SK-N-SH (cell line): ENCODE data around the gene ORMDL2. TPM values are rescaled to one million over a fixed set of nuclear protein-coding genes. Genes with fewer than 3 reads are reported as not detected.

Experiments used
- CTCF ChIA-PET: fragments of 300-600, 350-600 bp; formaldehyde crosslinking; extraction: SDS; loops from one replicate; lab custom pipeline; 2021; lab: Yijun Ruan, JAX
- POLR2A ChIA-PET: fragments of 350-600 bp; sonication (Branson Sonifier 250); formaldehyde crosslinking; extraction: SDS; loops from one replicate; lab custom pipeline; 2020; ENCODE audit warnings: antibody characterized with exemption, inconsistent platforms; lab: Yijun Ruan, JAX
- DNase-seq: peaks from one replicate; pipeline ENCODE4 v3.0.0; 2012
- H2AFZ ChIP-seq: fragments of 200-600 bp; sonication (generic); 2 replicates; pipeline ENCODE4 v1.8.1; 2016; ENCODE audit warnings: antibody characterized with exemption, mild to moderate bottlenecking, low read depth
- H3F3A ChIP-seq: fragments of 200-600 bp; sonication (generic); replicated peaks from 2 replicates; pipeline ENCODE3; 2016; ENCODE audit warnings: antibody characterized with exemption, mild to moderate bottlenecking; ENCODE audit not compliant: insufficient read depth
- H3K27ac ChIP-seq, 2 experiments: fragments of 200-500 bp in 1 of 2; fragments of 200-600 bp in 1 of 2; sonication (Bioruptor generic) in 1 of 2; sonication (generic), shearing (Covaris generic) in 1 of 2; 2 replicates each; pipeline versions ENCODE4 v1.5.1 to v1.6.1; 2014 to 2016; ENCODE audit warnings: low read depth in 2 of 2, inconsistent platforms in 1 of 2, low read length in 1 of 2, mild to moderate bottlenecking in 1 of 2, mixed read lengths in 1 of 2
- H3K27me3 ChIP-seq: fragments of 200-600 bp; sonication (generic), shearing (Covaris generic); 2 replicates; pipeline ENCODE4 v1.6.1; 2016; ENCODE audit warnings: mixed run types; ENCODE audit not compliant: insufficient read depth
- H3K36me3 ChIP-seq, 2 experiments: fragments of 200-500 bp in 1 of 2; fragments of 200-600 bp in 1 of 2; sonication (Bioruptor generic) in 1 of 2; sonication (generic) in 1 of 2; replicated peaks in 1 of 2; 2 replicates each; pipeline versions ENCODE3 to v1.5.1; 2014 to 2016; ENCODE audit warnings: low read length in 1 of 2, mild to moderate bottlenecking in 1 of 2; ENCODE audit not compliant: insufficient read depth in 2 of 2, control insufficient read depth in 1 of 2
- H3K4me1 ChIP-seq, 2 experiments: fragments of 200-500 bp in 1 of 2; fragments of 200-600 bp in 1 of 2; sonication (Bioruptor generic) in 1 of 2; sonication (generic), shearing (Covaris generic) in 1 of 2; 2 replicates each; pipeline versions ENCODE4 v1.5.1 to v1.6.1; 2014 to 2016; ENCODE audit warnings: low read depth in 1 of 2, low read length in 1 of 2, mixed run types in 1 of 2; ENCODE audit not compliant: insufficient read depth in 2 of 2, control insufficient read depth in 1 of 2
- H3K4me2 ChIP-seq: fragments of 200-600 bp; sonication (generic), shearing (Covaris generic); 2 replicates; pipeline ENCODE4 v1.6.1; 2017; ENCODE audit warnings: mixed run types
- H3K4me3 ChIP-seq, 2 experiments: fragments of 200-500 bp in 1 of 2; fragments of 200-600 bp in 1 of 2; sonication (Bioruptor generic) in 1 of 2; sonication (generic), shearing (Covaris generic) in 1 of 2; 2 replicates each; pipeline versions ENCODE4 v1.5.1 to v1.8.1; 2014 to 2016; ENCODE audit warnings: low read depth in 2 of 2, inconsistent platforms in 1 of 2, low read length in 1 of 2, mild to moderate bottlenecking in 1 of 2, mixed read lengths in 1 of 2, moderate library complexity in 1 of 2
- H3K79me2 ChIP-seq: fragments of 200-600 bp; sonication (generic); 2 replicates; pipeline ENCODE4 v1.8.1; 2017; ENCODE audit warnings: mild to moderate bottlenecking; ENCODE audit not compliant: insufficient read depth
- H3K9ac ChIP-seq: fragments of 200-600 bp; sonication (generic); 2 replicates; pipeline ENCODE4 v1.6.1; 2017; ENCODE audit warnings: mixed run types
- H3K9me2 ChIP-seq: fragments of 200-600 bp; sonication (generic); 2 replicates; pipeline ENCODE4 v1.6.1; 2017; ENCODE audit warnings: mixed run types
- H3K9me3 ChIP-seq: fragments of 200-600 bp; sonication (generic); 2 replicates; pipeline ENCODE4 v1.6.1; 2017; ENCODE audit warnings: mixed run types, mild to moderate bottlenecking, moderate library complexity
- H4K20me1 ChIP-seq: fragments of 200-600 bp; sonication (generic); 2 replicates; pipeline ENCODE4 v1.6.1; 2017; ENCODE audit warnings: mild to moderate bottlenecking, mixed run types; ENCODE audit not compliant: insufficient read depth
- EP300 ChIP-seq, 2 experiments: IDR thresholded peaks; 2 replicates each; pipeline versions ENCODE4 v1.4.0 to v1.6.1; 2012; ENCODE audit warnings: borderline replicate concordance in 1 of 2, low read depth in 1 of 2, low read length in 1 of 2
- FOSL2 ChIP-seq: IDR thresholded peaks from 2 replicates; pipeline ENCODE4 v1.4.0; 2012; ENCODE audit warnings: low read depth, mild to moderate bottlenecking, moderate library complexity, borderline replicate concordance
- JUND ChIP-seq: IDR thresholded peaks from 2 replicates; pipeline ENCODE4 v1.4.0; 2012
- MAX ChIP-seq: IDR thresholded peaks from 2 replicates; pipeline ENCODE4 v1.4.0; 2012; ENCODE audit warnings: low read depth
- MEF2A ChIP-seq: IDR thresholded peaks from 2 replicates; pipeline ENCODE4 v1.4.0; 2012; ENCODE audit warnings: low read depth, borderline replicate concordance
- MXI1 ChIP-seq: IDR thresholded peaks from 2 replicates; pipeline ENCODE4 v1.6.1; 2012; ENCODE audit warnings: mild to moderate bottlenecking, low read depth, low read length, improper control_type of control experiment
- POLR2AphosphoS5 ChIP-seq: IDR thresholded peaks from 2 replicates; pipeline ENCODE4 v1.6.1; 2012; ENCODE audit warnings: low read depth, low read length
- RAD21 ChIP-seq: IDR thresholded peaks from 2 replicates; pipeline ENCODE4 v1.6.1; 2012; ENCODE audit warnings: mild to moderate bottlenecking, low read length
- RCOR1 ChIP-seq: fragments of 150-350 bp; IDR thresholded peaks from 2 replicates; pipeline ENCODE4 v1.6.1; 2017; ENCODE audit warnings: antibody characterized with exemption, low read length
- RFX5 ChIP-seq: IDR thresholded peaks from 2 replicates; pipeline ENCODE4 v1.6.1; 2012; ENCODE audit warnings: mild to moderate bottlenecking, improper control_type of control experiment, low read length
- SIN3A ChIP-seq: IDR thresholded peaks from 2 replicates; pipeline ENCODE4 v1.6.1; 2012; ENCODE audit warnings: low read depth, mild to moderate bottlenecking, low read length, moderate library complexity, borderline replicate concordance
- SMC3 ChIP-seq: IDR thresholded peaks from 2 replicates; pipeline ENCODE4 v1.6.1; 2012; ENCODE audit warnings: low read depth, low read length, improper control_type of control experiment
- TCF12 ChIP-seq: IDR thresholded peaks from 2 replicates; pipeline ENCODE4 v1.4.0; 2012
- TEAD4 ChIP-seq: IDR thresholded peaks from 2 replicates; pipeline ENCODE4 v1.4.0; 2012; ENCODE audit warnings: mild to moderate bottlenecking, borderline replicate concordance; ENCODE audit not compliant: insufficient read depth
- USF1 ChIP-seq: IDR thresholded peaks from 2 replicates; pipeline ENCODE4 v1.4.0; 2012; ENCODE audit warnings: low read depth, borderline replicate concordance
- USF2 ChIP-seq: fragments of 150-350 bp; IDR thresholded peaks from 2 replicates; pipeline ENCODE4 v1.6.1; 2017; ENCODE audit warnings: antibody characterized with exemption, low read length, low read depth, borderline replicate concordance
- YY1 ChIP-seq: IDR thresholded peaks from 2 replicates; pipeline ENCODE4 v1.4.0; 2012; ENCODE audit warnings: low read depth, mild to moderate bottlenecking
- ZBTB33 ChIP-seq: IDR thresholded peaks from 2 replicates; pipeline ENCODE4 v1.4.0; 2012; ENCODE audit warnings: low read depth, borderline replicate concordance
- WGBS: methylation state at CpG from one replicate; pipeline ENCODE4 v1.1.6; 2017; ENCODE audit warnings: low lambda C conversion rate; 5-methylcytosine and 5-hydroxymethylcytosine counted together
- polyA plus RNA-seq, 3 experiments: library from polyadenylated mRNA; depleted of rRNA; stranded (reverse); fragments of >200 nt; gene quantifications; 2 replicates each; pipeline ENCODE4 v1.2.3, GENCODE V29; 2012
- TF ChIP-seq, protein P1 (sequence below): IDR thresholded peaks from 2 replicates; pipeline ENCODE4 v1.6.1; 2012; ENCODE audit warnings: mild to moderate bottlenecking, low read depth, low read length, moderate library complexity
- TF ChIP-seq, protein P2 (sequence below): IDR thresholded peaks from 2 replicates; pipeline ENCODE4; 2012

The ORMDL2 gene
- polyA plus RNA-seq, 1 of the 3 experiments (the other 2 are of a cell fraction) = 37.3 TPM

GRCh38 chr12:55806982-55807381 lies 10.9 kb upstream of the ORMDL2 start:
- ChIA-PET CTCF (interaction anchor here (0.6 to 3.4 kb wide), 4 partner anchors 11 to 151 kb away, joined by 3 to 14 read pairs (median 4); no protein-coding TSS in a partner anchor), POLR2A (no interaction called here)
- 96% methylated on average over 8 of the region's 8 CpGs for WGBS
- no peak for DNase-seq
- H3K9ac ChIP-seq = no peak overlapping the region
- H3K27ac ChIP-seq = no peak overlapping the region
- no peaks in the 10 kb centered on the region for H3K9me3 ChIP-seq
- TF ChIP-seq, protein P1, sequence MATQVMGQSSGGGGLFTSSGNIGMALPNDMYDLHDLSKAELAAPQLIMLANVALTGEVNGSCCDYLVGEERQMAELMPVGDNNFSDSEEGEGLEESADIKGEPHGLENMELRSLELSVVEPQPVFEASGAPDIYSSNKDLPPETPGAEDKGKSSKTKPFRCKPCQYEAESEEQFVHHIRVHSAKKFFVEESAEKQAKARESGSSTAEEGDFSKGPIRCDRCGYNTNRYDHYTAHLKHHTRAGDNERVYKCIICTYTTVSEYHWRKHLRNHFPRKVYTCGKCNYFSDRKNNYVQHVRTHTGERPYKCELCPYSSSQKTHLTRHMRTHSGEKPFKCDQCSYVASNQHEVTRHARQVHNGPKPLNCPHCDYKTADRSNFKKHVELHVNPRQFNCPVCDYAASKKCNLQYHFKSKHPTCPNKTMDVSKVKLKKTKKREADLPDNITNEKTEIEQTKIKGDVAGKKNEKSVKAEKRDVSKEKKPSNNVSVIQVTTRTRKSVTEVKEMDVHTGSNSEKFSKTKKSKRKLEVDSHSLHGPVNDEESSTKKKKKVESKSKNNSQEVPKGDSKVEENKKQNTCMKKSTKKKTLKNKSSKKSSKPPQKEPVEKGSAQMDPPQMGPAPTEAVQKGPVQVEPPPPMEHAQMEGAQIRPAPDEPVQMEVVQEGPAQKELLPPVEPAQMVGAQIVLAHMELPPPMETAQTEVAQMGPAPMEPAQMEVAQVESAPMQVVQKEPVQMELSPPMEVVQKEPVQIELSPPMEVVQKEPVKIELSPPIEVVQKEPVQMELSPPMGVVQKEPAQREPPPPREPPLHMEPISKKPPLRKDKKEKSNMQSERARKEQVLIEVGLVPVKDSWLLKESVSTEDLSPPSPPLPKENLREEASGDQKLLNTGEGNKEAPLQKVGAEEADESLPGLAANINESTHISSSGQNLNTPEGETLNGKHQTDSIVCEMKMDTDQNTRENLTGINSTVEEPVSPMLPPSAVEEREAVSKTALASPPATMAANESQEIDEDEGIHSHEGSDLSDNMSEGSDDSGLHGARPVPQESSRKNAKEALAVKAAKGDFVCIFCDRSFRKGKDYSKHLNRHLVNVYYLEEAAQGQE = no peak
- TF ChIP-seq RAD21 = no peak
- no peak for TF ChIP-seq RFX5
- TF ChIP-seq SIN3A = no peak
- TF ChIP-seq MXI1 = no peak
- no peak for TF ChIP-seq EP300 (IDR thresholded peaks at IDR 0.05; ENCODE audit: borderline replicate concordance in 1 of 2, low read depth in 1 of 2, low read length in 1 of 2)
- TF ChIP-seq SMC3 = no peak
- no peak for TF ChIP-seq YY1
- TF ChIP-seq JUND = no peak
- no peak for TF ChIP-seq RCOR1
- no peak for TF ChIP-seq POLR2AphosphoS5
- TF ChIP-seq, protein P2, sequence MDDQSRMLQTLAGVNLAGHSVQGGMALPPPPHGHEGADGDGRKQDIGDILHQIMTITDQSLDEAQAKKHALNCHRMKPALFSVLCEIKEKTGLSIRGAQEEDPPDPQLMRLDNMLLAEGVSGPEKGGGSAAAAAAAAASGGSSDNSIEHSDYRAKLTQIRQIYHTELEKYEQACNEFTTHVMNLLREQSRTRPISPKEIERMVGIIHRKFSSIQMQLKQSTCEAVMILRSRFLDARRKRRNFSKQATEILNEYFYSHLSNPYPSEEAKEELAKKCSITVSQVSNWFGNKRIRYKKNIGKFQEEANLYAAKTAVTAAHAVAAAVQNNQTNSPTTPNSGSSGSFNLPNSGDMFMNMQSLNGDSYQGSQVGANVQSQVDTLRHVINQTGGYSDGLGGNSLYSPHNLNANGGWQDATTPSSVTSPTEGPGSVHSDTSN = no peak
- no peak for TF ChIP-seq FOSL2
- TF ChIP-seq TEAD4 = no peak
- TF ChIP-seq TCF12 = no peak
- TF ChIP-seq MAX = no peak
- no peak for TF ChIP-seq ZBTB33
- no peak for TF ChIP-seq MEF2A
- no peak for TF ChIP-seq USF2
- no peak for TF ChIP-seq USF1
- peaks cover 10 to 54% of the 10 kb centered on the region in 2 experiments for H3K36me3 ChIP-seq
- H3K4me3 ChIP-seq = no peak overlapping the region
- H2AFZ ChIP-seq = no peak overlapping the region
- peaks cover 98% of the 10 kb centered on the region for H3K79me2 ChIP-seq
- peaks cover 66% of the 10 kb centered on the region for H4K20me1 ChIP-seq
- H3F3A ChIP-seq = peaks cover 5% of the 10 kb centered on the region
- H3K9me2 ChIP-seq = no peaks in the 10 kb centered on the region
- no peak overlapping the region for H3K4me2 ChIP-seq
- H3K4me1 ChIP-seq = no peaks in the 10 kb centered on the region
- no peaks in the 10 kb centered on the region for H3K27me3 ChIP-seq
